NOMO-1 treated with dmso at 0.1 percent for 144 hours (cell line): ENCODE results near the gene CDC42BPB.

Source experiments
- DNase-seq: peaks from one replicate; lab custom pipeline; 2025; ENCODE audit not compliant: unreplicated experiment; lab: John Stamatoyannopoulos, UW

The CDC42BPB gene, protein sequence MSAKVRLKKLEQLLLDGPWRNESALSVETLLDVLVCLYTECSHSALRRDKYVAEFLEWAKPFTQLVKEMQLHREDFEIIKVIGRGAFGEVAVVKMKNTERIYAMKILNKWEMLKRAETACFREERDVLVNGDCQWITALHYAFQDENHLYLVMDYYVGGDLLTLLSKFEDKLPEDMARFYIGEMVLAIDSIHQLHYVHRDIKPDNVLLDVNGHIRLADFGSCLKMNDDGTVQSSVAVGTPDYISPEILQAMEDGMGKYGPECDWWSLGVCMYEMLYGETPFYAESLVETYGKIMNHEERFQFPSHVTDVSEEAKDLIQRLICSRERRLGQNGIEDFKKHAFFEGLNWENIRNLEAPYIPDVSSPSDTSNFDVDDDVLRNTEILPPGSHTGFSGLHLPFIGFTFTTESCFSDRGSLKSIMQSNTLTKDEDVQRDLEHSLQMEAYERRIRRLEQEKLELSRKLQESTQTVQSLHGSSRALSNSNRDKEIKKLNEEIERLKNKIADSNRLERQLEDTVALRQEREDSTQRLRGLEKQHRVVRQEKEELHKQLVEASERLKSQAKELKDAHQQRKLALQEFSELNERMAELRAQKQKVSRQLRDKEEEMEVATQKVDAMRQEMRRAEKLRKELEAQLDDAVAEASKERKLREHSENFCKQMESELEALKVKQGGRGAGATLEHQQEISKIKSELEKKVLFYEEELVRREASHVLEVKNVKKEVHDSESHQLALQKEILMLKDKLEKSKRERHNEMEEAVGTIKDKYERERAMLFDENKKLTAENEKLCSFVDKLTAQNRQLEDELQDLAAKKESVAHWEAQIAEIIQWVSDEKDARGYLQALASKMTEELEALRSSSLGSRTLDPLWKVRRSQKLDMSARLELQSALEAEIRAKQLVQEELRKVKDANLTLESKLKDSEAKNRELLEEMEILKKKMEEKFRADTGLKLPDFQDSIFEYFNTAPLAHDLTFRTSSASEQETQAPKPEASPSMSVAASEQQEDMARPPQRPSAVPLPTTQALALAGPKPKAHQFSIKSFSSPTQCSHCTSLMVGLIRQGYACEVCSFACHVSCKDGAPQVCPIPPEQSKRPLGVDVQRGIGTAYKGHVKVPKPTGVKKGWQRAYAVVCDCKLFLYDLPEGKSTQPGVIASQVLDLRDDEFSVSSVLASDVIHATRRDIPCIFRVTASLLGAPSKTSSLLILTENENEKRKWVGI (N-terminal part only)

DNA sequence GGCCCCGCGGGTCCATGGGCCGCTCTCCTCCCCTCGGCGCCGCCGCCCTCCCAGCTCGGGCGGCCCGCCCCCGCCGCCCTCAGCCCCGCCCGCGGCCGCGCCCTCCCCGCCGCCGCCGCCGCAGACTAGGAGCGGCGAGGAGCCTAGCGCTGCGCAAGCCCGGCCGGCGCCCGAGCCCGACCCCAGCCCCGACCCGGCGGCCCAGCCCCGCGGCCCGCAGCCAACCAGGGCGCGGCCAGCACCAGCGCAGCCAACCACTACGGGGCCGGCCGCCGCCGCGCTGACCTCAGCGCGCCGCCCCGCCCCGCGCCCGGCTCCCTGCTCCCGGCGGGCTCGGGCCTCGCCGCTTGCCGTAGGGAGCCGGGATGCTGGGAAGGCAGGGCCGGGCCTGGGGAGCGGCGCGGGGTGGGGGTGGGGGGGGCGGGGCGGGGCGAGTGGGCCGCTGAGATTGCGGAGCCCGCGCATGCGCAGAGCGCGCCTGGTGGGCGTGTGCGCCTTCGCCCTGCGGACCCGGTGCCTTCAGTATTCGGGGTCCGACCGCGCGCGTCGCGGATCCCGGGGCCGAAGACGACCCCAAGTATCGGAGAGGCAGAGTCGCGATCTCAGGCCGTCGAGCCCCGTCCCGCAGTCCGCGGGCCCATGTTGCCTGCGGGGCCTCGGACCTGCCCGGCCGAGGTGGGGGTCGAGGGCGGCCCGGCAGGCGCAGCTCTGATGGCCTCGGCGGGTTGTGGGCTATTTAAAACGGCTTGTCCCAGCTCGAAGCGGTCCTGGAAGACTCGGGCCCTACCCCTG is at the start of gene CDC42BPB:
Gene CDC42BPB, minus strand, starts transcription at position 178 of the 792 bp plus-strand sequence. CDS start 376 bp downstream, outside the sequence.
- peak; percentile 69 for DNase-seq

DNA sequence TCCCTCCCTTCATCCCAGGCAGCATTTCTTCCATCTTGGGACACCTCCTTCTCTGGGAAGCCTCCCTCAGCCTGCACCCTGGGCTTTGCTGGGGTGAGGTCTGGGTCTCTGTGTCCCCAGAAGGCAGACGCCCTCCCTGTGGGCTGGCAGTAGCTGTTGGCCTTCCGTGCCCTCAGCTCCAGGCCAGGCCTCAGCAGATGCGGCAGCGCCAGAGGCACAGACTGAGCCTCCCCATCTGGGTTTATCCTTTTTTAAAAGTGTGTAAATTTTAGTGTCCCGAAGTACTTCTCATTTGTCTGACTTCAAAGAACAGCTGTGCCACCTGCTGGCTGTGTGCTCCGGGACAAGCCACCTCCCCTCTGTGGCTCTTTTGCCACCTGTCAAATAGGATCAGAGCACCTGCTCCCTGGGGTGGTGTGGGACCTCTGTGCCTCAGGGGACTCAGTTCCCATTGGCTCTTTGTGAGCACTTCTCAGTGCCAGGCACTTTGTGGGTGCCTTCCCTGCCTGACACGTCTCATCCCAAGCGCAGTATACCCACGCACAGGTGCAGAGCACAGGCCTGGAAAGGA is 48.3 kb upstream of the CDC42BPB start:
- no peak for DNase-seq

- DNase-seq: peak; percentile 43
These were observed 47.5 kb upstream of the CDC42BPB start for GRCh38 chr14:103104654-103105452.

- no peak for DNase-seq
These were observed 47.0 kb upstream of the CDC42BPB start for GRCh38 chr14:103104389-103104653.

DNA sequence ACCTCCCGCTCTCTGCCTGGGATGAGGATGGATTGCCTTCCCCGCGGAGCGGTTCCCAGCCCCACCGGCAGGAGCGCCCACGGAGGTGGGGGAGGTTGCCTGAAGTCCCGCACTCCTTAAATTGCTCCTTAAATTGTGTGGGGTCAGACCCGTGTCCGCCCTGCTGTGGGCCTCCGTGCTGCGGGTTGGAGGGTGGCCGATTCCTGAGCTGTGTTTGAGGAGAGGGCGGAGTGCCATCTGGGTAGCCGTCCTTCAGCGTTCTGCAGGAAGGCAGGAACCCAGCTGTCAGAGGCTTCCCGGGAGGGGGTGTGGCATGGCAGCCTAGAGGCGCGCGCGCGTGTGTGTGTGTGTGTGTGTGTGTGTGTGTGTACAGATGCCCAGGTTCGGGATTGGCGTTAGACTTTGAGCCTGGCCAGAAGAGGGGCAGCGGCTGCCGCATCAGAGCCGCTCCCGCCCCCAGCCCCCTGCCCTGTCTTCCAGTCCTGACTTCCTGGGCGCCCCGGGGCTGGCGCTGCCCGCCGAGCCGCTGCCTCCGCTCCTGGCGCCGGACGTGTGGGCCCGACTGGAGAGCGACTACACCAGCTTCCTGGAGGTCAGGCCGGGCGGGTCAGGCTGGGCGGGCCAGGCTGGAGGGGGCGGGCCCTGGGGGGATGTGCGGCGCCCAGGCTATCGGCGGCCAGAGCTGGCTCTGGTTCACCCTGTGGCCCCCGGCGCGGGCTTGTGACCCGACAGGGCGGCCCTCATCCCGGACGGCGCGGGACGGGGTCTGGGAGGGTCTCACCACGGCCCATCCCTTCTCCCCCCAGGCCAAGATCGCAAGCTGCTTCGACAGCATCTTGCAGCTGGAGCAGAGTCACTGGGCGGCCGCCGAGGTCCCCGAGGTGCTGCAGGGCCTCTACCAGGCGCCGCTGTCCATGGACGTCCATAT is 46.4 kb upstream of the CDC42BPB start:
- DNase-seq: no peak

DNA sequence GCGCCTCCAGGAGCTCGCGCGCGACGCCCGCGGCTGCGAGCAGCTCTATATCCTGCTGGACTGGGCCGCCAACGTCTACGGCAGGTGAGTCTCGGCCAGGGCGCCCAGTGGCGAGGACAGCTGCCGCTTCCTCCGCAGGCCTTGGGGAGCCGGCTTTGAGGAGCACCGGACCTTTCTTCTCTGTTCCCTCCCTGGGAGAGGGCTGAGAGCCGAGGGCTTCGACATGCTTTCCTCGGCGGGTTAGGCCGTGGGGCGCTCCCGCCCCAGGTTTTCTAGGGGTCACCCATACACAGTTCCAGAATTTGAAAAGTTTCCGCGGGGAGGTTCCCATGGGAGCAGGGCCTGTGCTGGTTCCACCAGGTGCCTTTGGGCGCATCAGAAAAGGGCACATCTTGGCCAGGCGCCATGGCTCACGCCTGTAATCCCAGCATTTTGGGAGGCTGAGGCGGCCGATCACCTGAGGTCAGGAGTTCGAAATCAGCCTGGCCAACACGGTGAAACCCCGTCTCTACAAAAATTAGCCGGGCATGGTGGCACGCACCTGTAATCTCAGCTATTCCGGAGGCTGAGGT is 45.4 kb upstream of the CDC42BPB start:
- DNase-seq: no peak

- DNase-seq: no peak
These were observed 44.8 kb upstream of the CDC42BPB start for GRCh38 chr14:103101963-103102688.

DNA sequence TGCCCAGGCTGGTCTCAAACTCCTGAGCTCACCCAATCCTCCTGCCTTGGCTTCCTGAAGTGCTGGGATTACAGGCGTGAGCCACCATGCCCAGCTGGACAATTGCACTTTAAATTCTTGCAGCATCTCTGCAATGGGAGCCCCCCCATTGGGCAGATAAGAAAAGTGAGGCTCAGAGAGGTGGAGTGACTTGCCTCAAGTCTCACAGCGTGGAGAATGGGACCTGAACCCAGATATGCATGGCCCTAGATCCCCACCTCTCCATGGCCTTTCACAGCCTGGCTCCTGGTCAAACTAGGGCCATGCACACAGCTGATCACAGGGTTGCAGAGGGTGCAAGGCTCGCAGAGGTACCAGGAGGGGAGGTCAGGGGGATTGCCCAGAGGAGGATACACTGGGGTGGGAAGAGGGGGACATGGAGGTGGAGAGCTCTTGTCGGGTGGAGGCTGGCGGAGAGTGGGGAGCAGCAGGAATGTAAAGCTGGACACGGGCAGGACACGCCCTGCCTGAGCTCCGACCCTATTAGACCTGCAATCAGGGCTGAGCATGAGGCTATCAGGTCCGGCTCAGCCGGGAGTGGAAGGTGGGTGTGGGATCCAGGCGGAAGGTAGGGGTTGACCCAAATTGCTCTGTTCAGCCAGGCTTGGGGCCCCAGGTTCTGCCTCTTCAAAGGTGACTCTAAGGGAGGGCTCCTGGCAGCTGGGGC is 44.1 kb upstream of the CDC42BPB start:
- no peak for DNase-seq

GRCh38 chr14:103100281-103101121 is 43.2 kb upstream of the CDC42BPB start:
- no peak for DNase-seq

DNA sequence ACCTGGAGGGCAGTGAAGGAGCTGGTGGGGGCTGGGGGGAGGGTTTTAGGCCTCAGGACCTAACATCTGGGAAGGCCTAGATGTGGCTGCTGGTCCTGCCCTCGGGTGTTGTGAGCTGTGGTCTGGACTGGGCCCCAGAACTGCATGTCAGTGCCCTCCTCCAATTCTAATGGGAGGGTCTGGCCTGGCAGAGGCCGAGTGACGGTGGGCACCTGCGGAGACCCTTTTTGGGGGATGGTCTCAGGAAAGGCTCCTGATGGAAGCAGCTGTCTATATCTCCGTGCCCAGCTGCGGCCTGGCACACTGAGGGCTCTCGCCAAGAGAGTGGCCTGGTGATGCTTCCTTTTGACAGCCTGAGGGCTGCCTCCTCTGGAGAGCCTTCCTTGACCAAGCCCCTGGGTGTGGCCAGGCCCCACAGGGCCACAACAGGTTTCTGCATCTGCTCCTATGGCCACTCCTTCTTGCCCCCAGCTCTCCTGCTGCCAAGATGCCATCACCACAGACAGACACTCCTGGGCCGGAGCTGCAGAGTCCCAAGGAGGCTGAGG is 42.5 kb upstream of the CDC42BPB start:
- no peak for DNase-seq

DNA sequence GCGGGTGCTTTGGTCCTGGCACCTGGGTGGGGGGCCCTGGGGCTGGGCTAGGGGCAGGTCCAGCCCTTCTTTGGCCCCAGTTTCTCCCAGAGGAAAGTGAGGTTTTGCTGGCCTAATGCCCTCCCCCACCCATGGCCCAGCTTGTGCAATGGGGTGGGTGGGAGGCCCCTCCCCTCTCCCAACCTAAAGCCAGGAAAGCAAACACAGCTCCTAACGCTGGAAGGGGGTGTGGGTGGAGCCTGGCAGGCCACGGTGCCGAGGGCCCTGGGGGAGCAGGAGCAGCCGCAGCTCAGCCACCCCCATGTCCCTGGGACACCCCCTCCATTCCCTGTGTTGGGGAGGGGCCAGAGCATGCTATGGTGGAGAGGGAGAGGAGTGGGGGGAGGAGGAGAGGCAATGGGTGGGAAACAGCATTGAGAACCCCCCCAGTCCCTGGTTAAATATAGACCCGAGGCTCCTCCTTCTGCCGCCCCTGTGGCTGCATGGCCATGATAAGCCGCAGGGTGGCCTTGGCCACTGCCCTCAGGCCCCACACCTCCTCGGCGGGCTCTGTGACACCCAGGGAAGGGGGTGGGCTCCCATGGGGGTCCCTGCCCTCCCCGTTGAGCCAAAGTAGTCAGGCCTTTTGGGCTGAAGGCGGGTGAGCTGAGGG is 41.9 kb upstream of the CDC42BPB start:
- DNase-seq: no peak

DNA sequence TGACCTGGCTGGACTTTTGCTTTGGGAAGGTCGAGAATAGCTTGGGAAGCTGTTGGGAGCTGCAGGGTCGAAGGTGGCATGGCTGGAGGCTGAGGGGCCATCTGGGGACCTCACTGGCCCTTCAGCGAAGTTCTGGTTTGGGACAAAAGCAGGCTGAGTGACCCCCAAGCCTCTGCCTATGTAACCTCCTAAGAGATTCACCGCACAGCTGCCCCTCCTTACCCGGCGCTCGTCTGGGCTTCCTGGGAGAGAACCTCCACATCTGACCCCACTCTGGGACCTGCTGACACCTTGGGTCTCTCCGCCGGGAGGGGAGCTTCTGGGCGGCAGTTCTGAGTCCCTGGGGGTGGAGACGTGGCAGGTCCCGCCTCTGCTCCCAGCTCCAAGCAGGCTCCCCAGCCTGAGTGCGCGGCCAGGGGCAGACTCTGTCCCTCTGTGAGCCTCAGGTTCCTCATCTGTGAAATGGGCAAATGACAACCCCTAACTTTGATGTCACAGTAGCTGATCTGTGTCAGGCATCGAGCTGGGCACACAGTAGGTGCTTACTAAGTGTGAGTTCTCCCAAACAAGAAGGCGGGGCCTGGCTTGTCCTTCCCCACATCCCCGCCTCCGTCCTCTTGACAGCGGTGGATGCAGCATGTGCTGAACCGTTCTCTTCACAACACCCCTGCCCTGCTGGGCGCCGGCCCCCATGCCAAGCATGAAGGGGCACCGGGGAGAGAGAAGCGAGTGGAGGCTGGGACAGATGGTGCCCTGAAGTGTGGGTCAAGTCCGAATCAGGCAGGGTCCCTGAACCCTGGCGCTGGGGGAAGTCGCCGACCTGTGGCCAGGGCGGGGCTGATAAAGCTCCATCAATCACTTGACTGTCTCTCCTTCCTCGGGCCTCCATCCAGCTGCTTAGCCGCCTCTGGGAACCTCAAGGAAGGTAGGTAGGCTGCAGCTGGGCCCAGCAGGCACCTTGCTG is 40.9 kb upstream of the CDC42BPB start:
- no peak for DNase-seq

- no peak for DNase-seq
These were observed 40.1 kb upstream of the CDC42BPB start for GRCh38 chr14:103097244-103097993.
